Activated naive CD8-positive, alpha-beta T cell (primary cell): Measurements from ENCODE around the gene BTBD2.
"Not testable (repeated sequence)": the region's sequence is repeated elsewhere in the genome, so short reads cannot be mapped to it uniquely, and the experiment has no call there.

ENCODE experiments used
- H3K27ac Mint-ChIP-seq: one replicate; pipeline ENCODE4 v1.8.0; 2021; ENCODE audit warnings: mixed read lengths
- H3K27me3 Mint-ChIP-seq: one replicate; pipeline ENCODE4 v1.8.0; 2021; ENCODE audit warnings: mixed read lengths
- H3K36me3 Mint-ChIP-seq: one replicate; pipeline ENCODE4 v1.8.0; 2021; ENCODE audit warnings: mixed read lengths
- H3K4me1 Mint-ChIP-seq: one replicate; pipeline ENCODE4 v1.8.0; 2021; ENCODE audit warnings: low read depth, mixed read lengths
- H3K4me3 Mint-ChIP-seq: one replicate; pipeline ENCODE4 v1.8.0; 2021; ENCODE audit warnings: mild to moderate bottlenecking, mixed read lengths
- H3K9me3 Mint-ChIP-seq: one replicate; pipeline ENCODE4 v1.8.0; 2021; ENCODE audit warnings: low read depth, mixed read lengths

Gene BTBD2

GRCh38 chr19:1991018-1991913, 24.2 kb downstream of the BTBD2 start:
- Mint-ChIP-seq H3K9me3 (no peaks in the 10 kb centered on the region), H3K36me3 (no peaks in the 10 kb centered on the region), H3K4me3 (no peak overlapping the region), H3K27me3 (no peaks in the 10 kb centered on the region), H3K4me1 (no peaks in the 10 kb centered on the region), H3K27ac (no peak overlapping the region)

DNA sequence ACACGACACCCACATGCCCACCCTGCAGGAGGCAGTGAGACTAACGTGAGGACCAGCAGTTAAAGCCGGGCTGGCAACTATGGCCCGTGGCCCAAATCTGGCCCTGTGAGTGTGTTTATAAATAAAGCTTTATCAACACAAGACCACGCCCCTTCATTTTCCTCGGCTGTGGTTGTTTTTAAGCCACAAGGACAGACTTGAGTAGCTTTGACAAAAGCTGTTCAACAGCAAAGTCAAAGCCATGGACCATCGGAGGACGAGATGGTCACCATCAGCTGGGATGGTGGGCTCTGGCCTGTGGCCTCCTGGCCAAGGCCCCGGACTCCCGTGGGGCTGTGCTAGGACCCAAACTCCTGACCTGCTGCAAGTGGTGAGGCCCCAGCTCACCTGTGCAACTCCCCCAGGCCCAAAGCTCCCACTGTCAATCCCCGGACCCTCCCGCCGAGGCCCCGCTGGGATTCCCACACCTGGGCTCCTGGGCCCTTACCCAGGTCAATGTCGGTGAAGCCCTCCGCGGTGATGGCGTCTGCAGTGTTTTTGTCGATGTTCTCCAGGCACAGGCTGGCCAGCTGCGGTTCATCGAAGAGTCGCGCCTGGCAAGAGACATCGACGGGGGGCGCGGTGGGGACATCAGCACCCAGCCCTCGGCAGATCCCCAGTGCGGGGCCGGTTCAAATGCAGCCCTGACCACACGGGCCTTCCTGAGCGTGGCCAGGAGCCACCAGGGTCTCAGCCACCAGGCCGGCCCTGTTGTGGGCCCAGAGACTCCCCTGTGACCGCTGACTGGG, 25.1 kb downstream of the BTBD2 start:
- no peaks in the 10 kb centered on the region for H3K36me3 Mint-ChIP-seq
- H3K4me3 Mint-ChIP-seq = no peak overlapping the region
- no peak overlapping the region for H3K27ac Mint-ChIP-seq
- H3K9me3 Mint-ChIP-seq = no peaks in the 10 kb centered on the region
- H3K27me3 Mint-ChIP-seq = no peaks in the 10 kb centered on the region
- no peaks in the 10 kb centered on the region for H3K4me1 Mint-ChIP-seq

DNA sequence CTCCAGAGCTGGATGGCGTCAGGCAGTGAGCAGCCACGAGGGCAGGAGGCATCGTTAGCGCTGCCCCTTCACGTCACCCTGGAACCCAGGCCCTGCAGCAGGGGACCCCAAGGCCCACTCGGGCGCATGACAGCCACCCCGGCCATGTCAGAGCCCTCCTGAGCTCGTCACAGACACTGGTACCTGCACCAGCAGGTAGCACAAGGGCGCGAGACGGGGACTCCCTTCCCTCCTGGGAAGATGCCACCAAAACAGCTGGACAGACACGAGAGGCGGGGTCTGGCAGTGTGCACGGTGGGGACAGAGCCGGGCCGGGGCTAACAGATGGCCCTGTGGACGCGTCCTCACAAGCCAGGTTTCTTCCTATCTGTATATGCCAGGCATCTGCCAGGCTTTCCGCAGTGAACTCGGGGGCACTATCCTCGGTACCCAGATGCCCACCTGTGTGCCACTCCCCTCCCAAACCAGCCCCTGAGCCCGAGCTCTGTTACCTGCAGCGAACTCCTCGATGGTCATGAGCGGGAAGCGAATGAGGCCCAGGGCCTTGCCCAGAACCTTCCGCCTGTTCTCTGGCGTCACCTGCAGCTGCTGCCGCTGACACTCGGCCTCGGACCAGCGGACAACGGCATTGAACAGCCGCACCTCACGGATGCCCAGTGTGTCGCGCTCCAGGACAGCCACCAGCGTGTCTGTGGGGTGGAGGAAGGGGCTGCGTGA, 25.8 kb downstream of the BTBD2 start:
- Mint-ChIP-seq H3K36me3 (no peaks in the 10 kb centered on the region), H3K4me3 (no peak overlapping the region), H3K27me3 (no peaks in the 10 kb centered on the region), H3K9me3 (no peaks in the 10 kb centered on the region), H3K27ac (no peak overlapping the region), H3K4me1 (no peaks in the 10 kb centered on the region)

GRCh38 chr19:1988464-1988863, 27.1 kb downstream of the BTBD2 start:
- H3K4me1 Mint-ChIP-seq, H3K36me3 Mint-ChIP-seq, H3K27ac Mint-ChIP-seq, H3K27me3 Mint-ChIP-seq, H3K9me3 Mint-ChIP-seq, H3K4me3 Mint-ChIP-seq: not testable (repeated sequence)

- Mint-ChIP-seq H3K4me1 (no peaks in the 10 kb centered on the region), H3K36me3 (peaks cover 2% of the 10 kb centered on the region), H3K4me3 (no peak overlapping the region), H3K27ac (no peak overlapping the region), H3K27me3 (no peaks in the 10 kb centered on the region), H3K9me3 (no peaks in the 10 kb centered on the region)
Observed at GRCh38 chr19:1987197-1988187, 28.0 kb downstream of the BTBD2 start.

DNA sequence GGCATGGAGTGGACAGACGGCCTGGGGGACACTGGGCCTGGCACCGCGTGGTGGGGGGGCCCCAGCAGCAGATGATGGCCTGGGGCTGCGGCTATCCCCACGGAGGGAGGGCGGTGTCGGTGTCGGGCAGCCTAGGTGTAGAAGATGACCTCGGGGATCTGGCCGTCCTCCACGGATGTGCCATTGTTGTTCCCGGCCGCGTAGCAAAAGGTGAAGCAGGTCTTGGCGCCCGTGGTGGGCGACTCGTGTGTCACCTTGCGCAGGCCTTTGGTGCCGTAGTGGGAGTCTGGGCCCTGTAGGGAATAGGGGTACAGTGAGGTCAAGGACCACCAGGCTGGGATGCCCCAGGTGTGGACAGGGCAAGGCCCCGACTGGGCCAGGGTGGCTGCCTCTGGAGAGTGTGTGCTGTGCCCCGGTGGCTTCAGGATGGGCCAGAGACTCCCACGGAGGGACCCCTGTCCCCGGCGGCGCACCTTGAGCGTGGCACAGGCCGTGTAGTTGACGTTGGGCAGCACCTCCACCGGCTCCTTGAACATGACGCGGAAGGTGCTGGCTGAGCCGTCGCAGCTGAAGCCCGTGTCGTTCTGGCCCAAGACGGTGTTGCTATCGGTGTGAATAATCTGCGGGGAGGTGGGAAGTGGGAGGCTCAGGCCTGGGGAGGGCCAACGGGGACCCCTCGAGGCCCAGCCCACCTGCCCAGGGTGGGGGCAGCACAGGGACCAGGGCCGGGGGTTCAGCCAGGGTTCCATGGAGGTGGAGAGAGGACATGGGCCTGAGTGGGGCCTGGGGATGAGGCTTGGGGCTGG, 29.0 kb downstream of the BTBD2 start:
- H3K36me3 Mint-ChIP-seq = peaks cover 2% of the 10 kb centered on the region
- no peak overlapping the region for H3K27ac Mint-ChIP-seq
- H3K4me1 Mint-ChIP-seq = no peaks in the 10 kb centered on the region

GRCh38 chr19:1985588-1986356, 29.7 kb downstream of the BTBD2 start:
- H3K9me3 Mint-ChIP-seq = no peaks in the 10 kb centered on the region
- no peak overlapping the region for H3K4me3 Mint-ChIP-seq
- peaks cover 2% of the 10 kb centered on the region for H3K36me3 Mint-ChIP-seq
- H3K4me1 Mint-ChIP-seq = no peaks in the 10 kb centered on the region
- H3K27me3 Mint-ChIP-seq = no peaks in the 10 kb centered on the region
- no peak overlapping the region for H3K27ac Mint-ChIP-seq

More for the DNA sequence above, 29.0 kb downstream of the BTBD2 start:
- H3K9me3 Mint-ChIP-seq = no peaks in the 10 kb centered on the region
- H3K4me3 Mint-ChIP-seq = no peak overlapping the region
- no peaks in the 10 kb centered on the region for H3K27me3 Mint-ChIP-seq

DNA sequence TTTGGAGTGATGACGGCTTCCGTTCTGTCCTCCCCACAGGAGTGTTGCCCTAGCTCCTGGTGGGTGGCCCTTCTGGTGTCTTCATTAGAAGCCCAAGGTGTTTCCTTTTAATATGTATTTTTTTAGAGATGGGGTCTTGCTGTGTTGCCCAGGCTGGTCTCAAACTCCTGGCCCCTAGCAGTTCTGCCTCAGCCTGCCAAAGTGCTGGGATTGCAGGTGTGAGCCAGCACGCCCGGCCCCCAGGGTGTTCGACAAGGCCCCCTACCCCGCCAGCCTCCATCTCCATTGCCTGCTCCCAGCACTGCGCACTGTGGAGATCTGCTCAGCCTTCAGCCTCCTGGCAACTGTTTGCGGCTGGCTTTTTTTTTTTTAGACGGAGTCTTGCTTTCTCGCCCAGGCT, 31.2 kb downstream of the BTBD2 start:
- H3K9me3 Mint-ChIP-seq = no peaks in the 10 kb centered on the region
- peaks cover 2% of the 10 kb centered on the region for H3K36me3 Mint-ChIP-seq
- no peaks in the 10 kb centered on the region for H3K4me1 Mint-ChIP-seq
- H3K27ac Mint-ChIP-seq = no peak overlapping the region
- H3K27me3 Mint-ChIP-seq = no peaks in the 10 kb centered on the region
- H3K4me3 Mint-ChIP-seq = no peak overlapping the region

GRCh38 chr19:1981253-1981652, 34.3 kb downstream of the BTBD2 start:
- no peaks in the 10 kb centered on the region for H3K27me3 Mint-ChIP-seq
- no peak overlapping the region for H3K27ac Mint-ChIP-seq
- no peaks in the 10 kb centered on the region for H3K4me1 Mint-ChIP-seq
- H3K36me3 Mint-ChIP-seq = peaks cover 2% of the 10 kb centered on the region
- no peak overlapping the region for H3K4me3 Mint-ChIP-seq
- no peaks in the 10 kb centered on the region for H3K9me3 Mint-ChIP-seq

GRCh38 chr19:1980809-1981181, 34.7 kb downstream of the BTBD2 start:
- Mint-ChIP-seq H3K36me3 (peaks cover 2% of the 10 kb centered on the region), H3K27ac (no peak overlapping the region), H3K9me3 (no peaks in the 10 kb centered on the region), H3K4me3 (no peak overlapping the region), H3K4me1 (no peaks in the 10 kb centered on the region), H3K27me3 (no peaks in the 10 kb centered on the region)

DNA sequence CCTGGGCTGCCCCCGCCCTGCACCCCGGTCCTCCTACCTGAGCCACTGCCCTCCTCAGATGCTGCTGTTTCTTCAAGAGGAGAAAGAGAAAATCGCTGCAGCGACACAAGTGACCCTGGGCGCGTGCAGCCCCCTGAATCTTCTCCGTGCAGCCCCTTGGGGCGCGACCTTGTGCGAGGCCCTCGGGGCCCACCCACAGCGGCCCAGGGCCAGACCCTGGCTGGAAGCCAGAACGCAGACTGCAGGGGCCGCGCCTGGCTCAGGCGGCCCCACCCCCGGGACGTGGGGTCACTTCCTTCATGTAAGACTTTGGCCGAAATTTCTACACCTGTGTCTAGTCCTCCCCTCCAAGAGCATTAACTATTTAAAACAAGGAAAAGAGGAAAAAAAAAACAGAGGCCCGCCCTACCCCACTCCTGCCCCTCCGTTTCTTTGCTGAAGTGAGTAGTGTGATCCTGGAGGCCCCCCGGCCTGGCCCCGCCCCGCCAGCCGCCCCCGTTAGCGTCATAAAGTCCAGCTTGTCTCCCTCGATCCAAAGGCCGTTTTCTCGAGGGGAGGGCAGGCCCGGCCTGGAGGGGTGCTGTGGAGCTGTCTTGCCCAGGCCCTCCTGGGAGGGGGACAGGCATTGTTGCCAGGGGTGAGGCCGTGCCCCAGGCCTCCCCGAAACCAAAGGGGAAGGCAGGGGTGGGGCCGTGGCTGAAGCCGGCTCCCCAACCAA, 35.3 kb downstream of the BTBD2 start:
- no peaks in the 10 kb centered on the region for H3K4me1 Mint-ChIP-seq
- no peak overlapping the region for H3K4me3 Mint-ChIP-seq
- no peak overlapping the region for H3K27ac Mint-ChIP-seq
- H3K9me3 Mint-ChIP-seq = no peaks in the 10 kb centered on the region
- peaks cover 2% of the 10 kb centered on the region for H3K36me3 Mint-ChIP-seq
- H3K27me3 Mint-ChIP-seq = no peaks in the 10 kb centered on the region

DNA sequence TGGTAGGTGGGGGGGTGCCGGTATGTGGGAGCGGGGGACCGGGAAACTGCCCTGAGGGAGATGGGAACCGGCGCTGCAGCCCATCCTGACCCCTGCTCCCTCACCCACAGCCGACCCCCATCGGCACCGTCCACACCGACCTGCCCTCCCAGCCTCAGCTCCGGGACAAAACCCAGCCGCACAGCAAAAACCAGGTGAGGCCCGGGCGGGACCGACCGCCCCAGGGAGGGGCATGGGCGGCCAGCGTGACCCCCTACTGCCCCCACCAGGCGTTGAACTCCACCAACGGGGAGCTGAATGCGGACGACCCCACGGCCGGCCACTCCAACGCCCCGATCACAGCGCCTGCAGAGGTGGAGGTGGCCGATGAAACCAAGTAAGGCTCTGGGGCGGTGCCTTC, 35.9 kb downstream of the BTBD2 start:
- Mint-ChIP-seq H3K4me3 (no peak overlapping the region), H3K27me3 (no peaks in the 10 kb centered on the region), H3K4me1 (no peaks in the 10 kb centered on the region), H3K36me3 (peaks cover 2% of the 10 kb centered on the region), H3K27ac (no peak overlapping the region), H3K9me3 (no peaks in the 10 kb centered on the region)
